ENCODE results near the gene CYTH1. TPM values are rescaled to one million over a fixed set of nuclear protein-coding genes. Genes with fewer than 3 reads are reported as not detected.

Gene CYTH1
- total RNA-seq, 1 experiment from 2014 or later, result 14.8 TPM

GRCh38 chr17:78693346-78694083, 88.6 kb downstream of the CYTH1 start:
- DNase-seq (ENCODE audit: low read depth), result no peak

GRCh38 chr17:78692460-78693010, 89.5 kb downstream of the CYTH1 start:
- no peak for DNase-seq (ENCODE audit: low read depth)

GRCh38 chr17:78689029-78689428, 93.0 kb downstream of the CYTH1 start:
- no peak for DNase-seq (ENCODE audit: low read depth)

- no peak for DNase-seq (ENCODE audit: low read depth)
These were observed 94.1 kb downstream of the CYTH1 start for GRCh38 chr17:78687944-78688343.

GRCh38 chr17:78687125-78687524, 94.9 kb downstream of the CYTH1 start:
- DNase-seq (ENCODE audit: low read depth), result no peak

GRCh38 chr17:78684026-78684425, 98.0 kb downstream of the CYTH1 start:
- no peak for DNase-seq (ENCODE audit: low read depth)

- DNase-seq (ENCODE audit: low read depth), result no peak
These were observed 98.6 kb downstream of the CYTH1 start for GRCh38 chr17:78683408-78683961.

- no peak for DNase-seq (ENCODE audit: low read depth)
These were observed 99.7 kb downstream of the CYTH1 start for GRCh38 chr17:78682363-78682762.

- DNase-seq (ENCODE audit: low read depth), result peak; percentile 42
These were observed 101.6 kb downstream of the CYTH1 start for GRCh38 chr17:78680436-78680835.

GRCh38 chr17:78679495-78680395, 102.3 kb downstream of the CYTH1 start:
- no peak for DNase-seq (ENCODE audit: low read depth)

GRCh38 chr17:78678711-78679110, 103.4 kb downstream of the CYTH1 start:
- DNase-seq (ENCODE audit: low read depth), result no peak

GRCh38 chr17:78678222-78678557, 103.9 kb downstream of the CYTH1 start:
- no peak for DNase-seq (ENCODE audit: low read depth)

- DNase-seq (ENCODE audit: low read depth), result peak; percentile 60
These were observed 104.5 kb downstream of the CYTH1 start for GRCh38 chr17:78677303-78678221.

- no peak for DNase-seq (ENCODE audit: low read depth)
These were observed 105.4 kb downstream of the CYTH1 start for GRCh38 chr17:78676412-78677302.

- no peak for DNase-seq (ENCODE audit: low read depth)
These were observed 106.2 kb downstream of the CYTH1 start for GRCh38 chr17:78675836-78676235.

- no peak for DNase-seq (ENCODE audit: low read depth)
These were observed 106.8 kb downstream of the CYTH1 start for GRCh38 chr17:78675316-78675616.

GRCh38 chr17:78674595-78675315, 107.3 kb downstream of the CYTH1 start:
- DNase-seq (ENCODE audit: low read depth), result no peak

- DNase-seq (ENCODE audit: low read depth), result no peak
These were observed 107.9 kb downstream of the CYTH1 start for GRCh38 chr17:78674156-78674555.

GRCh38 chr17:78673395-78673794, 108.7 kb downstream of the CYTH1 start:
- no peak for DNase-seq (ENCODE audit: low read depth)

- peak; percentile 71 for DNase-seq (ENCODE audit: low read depth)
These were observed 109.2 kb downstream of the CYTH1 start for GRCh38 chr17:78672871-78673371.
